Measurements from ENCODE around the gene PQBP1. TPM values are rescaled to one million over a fixed set of nuclear protein-coding genes. Genes with fewer than 3 reads are reported as not detected.

The PQBP1 gene
- polyA plus RNA-seq, 1 donor (not counting 4 experiments of a cell fraction or from before 2014, with no cell fraction given): 79.0 TPM

GRCh38 chrX:48902776-48903175 is 5.0 kb downstream of the PQBP1 start:
- dilution Hi-C loops (cut with MboI; ENCODE audit: extremely low pct_ligation_motif_present, low sequenced_read_pairs): no loop called here
- no peak overlapping the region for H3K27ac ChIP-seq (ENCODE audit: control insufficient read depth, insufficient read depth, low read length)
- H3K27me3 ChIP-seq (ENCODE audit: control insufficient read depth, extremely low read depth, insufficient read depth, low read length): no peaks in the 10 kb centered on the region
- H3K4me3 ChIP-seq (ENCODE audit: control insufficient read depth in 2 of 3, extremely low read depth in 1 of 3, insufficient read depth in 2 of 3, low read depth in 1 of 3, low read length in 3 of 3): no peak overlapping the region
- H3K9ac ChIP-seq (ENCODE audit: control insufficient read depth, extremely low read depth, insufficient read depth, low read length): no peak overlapping the region
- H2AFZ ChIP-seq (ENCODE audit: control insufficient read depth, low read length): no peak overlapping the region
- H3K36me3 ChIP-seq (ENCODE audit: control insufficient read depth in 2 of 2, extremely low read depth in 1 of 2, insufficient read depth in 2 of 2, low read length in 2 of 2): peaks cover 6 to 23% of the 10 kb centered on the region in 2 experiments
- H3K9me1 ChIP-seq (ENCODE audit: control insufficient read depth, extremely low read depth, insufficient read depth, low read length): no peaks in the 10 kb centered on the region
- DNase-seq (ENCODE audit: low read depth, low spot score): no peak
- H4K20me1 ChIP-seq (ENCODE audit: control insufficient read depth, extremely low read depth, insufficient read depth, low read length): peaks cover 3% of the 10 kb centered on the region
- FAIRE-seq: no peak
- TF ChIP-seq EZH2 (IDR thresholded peaks at IDR 0.05; ENCODE audit: low read length) (no peak), CTCF (optimal IDR thresholded peaks at IDR 0.05 in 1 of 3, IDR thresholded peaks at IDR 0.05 in 1 of 3, conservative IDR thresholded peaks at IDR 0.05 in 1 of 3; ENCODE audit: extremely low read depth in 1 of 3, insufficient read depth in 2 of 3, low read length in 3 of 3) (no peak)
- H3K4me1 ChIP-seq (ENCODE audit: control insufficient read depth, extremely low read depth, insufficient read depth, low read length): peaks cover 6% of the 10 kb centered on the region
- peaks cover 2% of the 10 kb centered on the region for H3K9me3 ChIP-seq (ENCODE audit: control insufficient read depth, low read depth, low read length)
- peaks cover 19% of the 10 kb centered on the region for H3K79me2 ChIP-seq (ENCODE audit: control insufficient read depth, insufficient read depth, low read length)
- no peak overlapping the region for H3K4me2 ChIP-seq (ENCODE audit: control insufficient read depth, extremely low read depth, insufficient read depth, low read depth, low read length)

DNA sequence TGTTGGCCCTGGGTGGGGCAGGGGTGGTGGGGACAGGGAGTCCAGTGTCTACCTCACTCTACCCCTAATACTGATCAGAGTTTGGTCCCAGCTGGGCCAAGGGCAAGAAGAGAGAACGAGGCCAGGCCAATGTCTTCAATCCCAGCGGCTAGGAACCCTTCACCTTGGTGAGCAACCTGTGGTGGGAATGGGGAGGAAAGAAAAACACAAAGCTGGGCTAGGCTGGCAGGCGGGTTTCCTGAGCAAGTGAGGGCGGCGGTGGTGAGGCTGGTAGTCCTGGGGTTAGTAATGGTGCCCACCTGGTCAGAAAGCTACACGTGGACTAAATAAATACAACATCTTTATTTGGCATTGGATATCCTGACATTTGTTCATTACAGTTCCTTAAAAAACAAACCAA is 5.6 kb downstream of the PQBP1 start:
- TF ChIP-seq CTCF (optimal IDR thresholded peaks at IDR 0.05 in 1 of 3, IDR thresholded peaks at IDR 0.05 in 1 of 3, conservative IDR thresholded peaks at IDR 0.05 in 1 of 3; ENCODE audit: extremely low read depth in 1 of 3, insufficient read depth in 2 of 3, low read length in 3 of 3): no peak
- no peak for TF ChIP-seq EZH2 (IDR thresholded peaks at IDR 0.05; ENCODE audit: low read length)
- Histone ChIP-seq H3K4me2 (ENCODE audit: control insufficient read depth, extremely low read depth, insufficient read depth, low read depth, low read length) (no peak overlapping the region), H3K9me1 (ENCODE audit: control insufficient read depth, extremely low read depth, insufficient read depth, low read length) (no peaks in the 10 kb centered on the region), H3K79me2 (ENCODE audit: control insufficient read depth, insufficient read depth, low read length) (peaks cover 19% of the 10 kb centered on the region), H3K9me3 (ENCODE audit: control insufficient read depth, low read depth, low read length) (peaks cover 2% of the 10 kb centered on the region), H3K4me1 (ENCODE audit: control insufficient read depth, extremely low read depth, insufficient read depth, low read length) (peaks cover 6% of the 10 kb centered on the region), H3K4me3 (ENCODE audit: control insufficient read depth in 2 of 3, extremely low read depth in 1 of 3, insufficient read depth in 2 of 3, low read depth in 1 of 3, low read length in 3 of 3) (no peak overlapping the region), H3K27me3 (ENCODE audit: control insufficient read depth, extremely low read depth, insufficient read depth, low read length) (no peaks in the 10 kb centered on the region), H3K27ac (ENCODE audit: control insufficient read depth, insufficient read depth, low read length) (no peak overlapping the region), H2AFZ (ENCODE audit: control insufficient read depth, low read length) (no peak overlapping the region), H3K36me3 (ENCODE audit: control insufficient read depth in 2 of 2, extremely low read depth in 1 of 2, insufficient read depth in 2 of 2, low read length in 2 of 2) (peaks cover 6 to 23% of the 10 kb centered on the region in 2 experiments), H3K9ac (ENCODE audit: control insufficient read depth, extremely low read depth, insufficient read depth, low read length) (no peak overlapping the region), H4K20me1 (ENCODE audit: control insufficient read depth, extremely low read depth, insufficient read depth, low read length) (peaks cover 3% of the 10 kb centered on the region)
- no peak for DNase-seq (ENCODE audit: low read depth, low spot score)
- FAIRE-seq: no peak
- dilution Hi-C loops (cut with MboI; ENCODE audit: extremely low pct_ligation_motif_present, low sequenced_read_pairs): no loop called here

All from keratinocyte (primary cell).